Subcutaneous abdominal adipose tissue (tissue), 5 donors: ENCODE results near the gene BUB3.

ENCODE experiments used
- H3K27ac ChIP-seq: one replicate; pipeline ENCODE4 v1.7.0; 2013; ENCODE audit warnings: low read depth, mild to moderate bottlenecking, inconsistent platforms, low read length, moderate library complexity
- H3K27me3 ChIP-seq, 5 donors: one replicate each; pipeline ENCODE4 v1.7.0; 2013; ENCODE audit warnings: low read length in 5 of 5, inconsistent platforms in 1 of 5; ENCODE audit not compliant: control insufficient read depth in 5 of 5, insufficient read depth in 4 of 5
- H3K36me3 ChIP-seq, 5 donors: one replicate each; pipeline ENCODE4 v1.7.0; 2013; ENCODE audit warnings: low read length in 5 of 5; ENCODE audit not compliant: control insufficient read depth in 5 of 5, insufficient read depth in 5 of 5
- H3K4me1 ChIP-seq, 5 donors: one replicate each; pipeline ENCODE4 v1.7.0; 2013; ENCODE audit warnings: low read length in 5 of 5, mild to moderate bottlenecking in 3 of 5, moderate library complexity in 1 of 5; ENCODE audit not compliant: control insufficient read depth in 5 of 5, insufficient read depth in 5 of 5
- H3K4me3 ChIP-seq, 5 donors: one replicate each; pipeline ENCODE4 v1.7.0; 2013; ENCODE audit warnings: low read length in 5 of 5, low read depth in 1 of 5
- H3K9ac ChIP-seq, 5 donors: one replicate each; pipeline ENCODE4 v1.7.0; 2013; ENCODE audit warnings: low read length in 5 of 5, mild to moderate bottlenecking in 4 of 5, moderate library complexity in 3 of 5
- H3K9me3 ChIP-seq, 5 donors: one replicate each; pipeline ENCODE4 v1.7.0; 2013; ENCODE audit warnings: low read length in 5 of 5; ENCODE audit not compliant: control insufficient read depth in 5 of 5
- donor health status: healthy.
- donor health status: healthy.
- donor health status: healthy.
- donor health status: healthy.
- donor health status: healthy.

BUB3 gene

DNA sequence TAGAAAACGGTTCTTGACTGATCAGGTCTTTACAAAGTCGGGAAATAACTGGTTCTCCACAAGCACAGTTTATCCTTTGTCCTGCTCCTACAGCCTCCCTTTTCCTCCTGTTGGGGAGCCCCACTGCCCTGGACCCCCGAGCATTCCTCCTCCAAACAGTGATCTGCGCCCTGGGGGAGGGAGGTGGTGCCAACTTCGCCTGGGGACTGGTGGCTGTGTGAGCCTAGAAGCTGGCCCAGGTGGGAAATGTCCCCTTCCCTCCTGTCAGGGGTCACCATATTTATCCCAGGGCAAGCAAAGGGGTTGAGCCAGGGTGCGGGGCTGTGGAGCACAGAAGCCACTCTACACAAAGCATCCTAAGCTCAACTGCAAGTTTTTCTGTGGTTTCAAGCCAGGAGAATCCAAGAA lies 13.2 kb upstream of the BUB3 start:
- H3K4me3 ChIP-seq = no peak overlapping the region
- no peaks in the 10 kb centered on the region for H3K36me3 ChIP-seq
- no peak overlapping the region for H3K27ac ChIP-seq
- peaks cover 76 to 98% (median 82%) of the 10 kb centered on the region in 5 donors for H3K27me3 ChIP-seq
- H3K4me1 ChIP-seq = peaks cover 0 to 30% (median 28%) of the 10 kb centered on the region in 5 donors
- no peak overlapping the region for H3K9ac ChIP-seq
- no peaks in the 10 kb centered on the region for H3K9me3 ChIP-seq

DNA sequence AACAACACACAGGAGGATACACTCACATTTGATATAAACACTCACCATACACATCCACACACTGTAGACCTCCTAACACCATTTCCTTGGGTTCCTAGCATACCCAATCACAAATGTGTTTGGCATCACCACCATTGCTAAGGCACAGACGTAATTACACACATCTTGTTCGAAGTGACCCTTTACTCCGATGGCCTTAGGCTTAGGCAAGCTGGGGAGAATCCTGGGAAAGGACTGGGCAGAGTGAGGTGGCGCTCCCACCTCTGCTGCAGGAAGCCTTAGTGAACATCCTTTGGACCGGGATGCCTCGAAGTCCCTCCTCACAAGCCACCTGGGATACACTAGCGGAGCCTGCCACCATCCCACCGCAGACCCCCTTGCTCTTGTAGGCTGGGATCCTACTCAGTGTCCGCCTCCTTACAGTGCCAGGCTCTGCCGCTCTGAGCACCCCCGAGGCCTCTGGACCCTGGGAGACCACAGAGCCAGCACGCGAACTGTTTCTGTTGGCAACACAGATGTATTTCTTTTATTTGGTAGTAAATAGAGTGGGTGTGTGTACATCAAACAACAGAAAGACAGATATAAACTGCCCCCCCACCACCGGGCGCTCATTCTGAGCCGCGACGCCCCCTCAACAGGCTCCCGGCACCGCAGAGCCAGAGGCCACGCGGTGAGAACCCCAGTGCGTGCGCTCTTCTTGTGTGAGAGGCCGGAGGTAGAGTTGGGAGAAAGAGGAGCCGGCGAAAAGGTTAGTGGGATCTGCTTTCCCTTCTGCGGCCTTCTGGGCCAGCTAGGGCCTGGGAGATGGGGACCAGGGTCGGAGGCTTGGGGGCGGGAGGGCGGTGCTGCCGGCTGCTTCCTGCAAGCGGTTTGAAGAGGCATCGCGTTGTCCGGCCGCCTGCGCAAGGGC lies 12.2 kb upstream of the BUB3 start:
- H3K27me3 ChIP-seq = peaks cover 68 to 98% (median 84%) of the 10 kb centered on the region in 5 donors
- no peak overlapping the region for H3K4me3 ChIP-seq
- no peaks in the 10 kb centered on the region for H3K9me3 ChIP-seq
- H3K27ac ChIP-seq = no peak overlapping the region
- H3K9ac ChIP-seq = no peak overlapping the region
- H3K4me1 ChIP-seq = peaks cover 0 to 21% (median 20%) of the 10 kb centered on the region in 5 donors
- no peaks in the 10 kb centered on the region for H3K36me3 ChIP-seq

DNA sequence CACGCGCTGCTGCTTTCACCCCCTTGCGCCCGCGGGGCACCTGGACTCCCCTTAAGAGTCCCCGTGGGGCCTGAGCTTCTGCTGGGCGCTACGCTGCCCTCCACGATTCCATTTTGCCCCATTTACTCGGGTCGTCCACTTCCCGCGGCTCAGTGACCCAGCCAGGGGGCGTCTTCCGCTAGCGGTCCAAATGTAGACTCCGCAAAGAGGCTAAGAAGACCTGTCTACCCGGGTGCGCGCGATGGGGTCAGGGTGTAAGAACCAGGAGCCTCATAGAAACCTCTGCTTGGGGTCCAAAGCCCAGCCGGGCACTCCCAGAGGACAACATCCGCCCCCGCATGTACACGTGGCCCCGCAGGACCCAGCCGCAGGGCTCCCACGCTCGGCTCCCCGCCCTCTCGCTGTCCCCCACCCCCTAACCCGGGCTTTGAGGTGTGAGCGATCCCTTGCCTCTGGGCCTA lies 11.5 kb upstream of the BUB3 start:
- Histone ChIP-seq H3K9ac (no peak overlapping the region), H3K9me3 (no peaks in the 10 kb centered on the region), H3K4me1 (peaks cover 0 to 16% (median 13%) of the 10 kb centered on the region in 5 donors), H3K27ac (no peak overlapping the region), H3K4me3 (no peak overlapping the region), H3K36me3 (no peaks in the 10 kb centered on the region), H3K27me3 (peaks cover 70 to 99% (median 84%) of the 10 kb centered on the region in 5 donors)

DNA sequence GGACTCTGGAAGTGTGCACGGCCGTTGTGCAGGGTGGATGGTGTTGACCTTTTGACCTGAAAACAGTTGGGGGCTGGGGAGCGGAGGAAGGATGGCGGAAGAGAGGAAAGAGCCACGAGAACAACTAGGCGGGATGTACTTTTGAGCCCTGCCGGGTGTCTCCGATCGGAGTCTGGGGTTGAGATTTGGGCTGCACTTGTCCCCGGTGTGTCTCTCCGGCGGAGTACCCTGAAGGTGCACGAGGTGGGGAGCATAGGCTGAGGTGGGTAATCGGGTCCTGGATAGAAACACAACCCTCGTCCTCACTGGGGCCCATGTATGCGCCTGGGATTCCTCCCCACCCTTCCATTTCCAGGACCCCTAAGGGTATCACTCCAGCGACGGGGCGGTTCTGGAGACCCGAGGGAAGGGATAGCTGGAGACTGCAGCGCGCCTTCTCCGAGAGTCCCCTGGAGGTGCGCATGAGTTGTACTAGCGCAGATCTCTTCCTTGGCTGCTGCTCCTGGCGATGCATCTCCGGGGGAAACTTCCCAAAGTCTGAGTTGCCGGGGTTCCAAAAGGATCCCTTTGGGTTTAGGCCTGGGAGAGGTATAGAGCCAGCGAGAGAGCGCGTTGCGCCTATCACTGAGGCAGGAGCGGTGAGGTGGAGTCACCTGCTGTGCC lies 10.9 kb upstream of the BUB3 start:
- H3K9ac ChIP-seq = no peak overlapping the region
- no peaks in the 10 kb centered on the region for H3K9me3 ChIP-seq

DNA sequence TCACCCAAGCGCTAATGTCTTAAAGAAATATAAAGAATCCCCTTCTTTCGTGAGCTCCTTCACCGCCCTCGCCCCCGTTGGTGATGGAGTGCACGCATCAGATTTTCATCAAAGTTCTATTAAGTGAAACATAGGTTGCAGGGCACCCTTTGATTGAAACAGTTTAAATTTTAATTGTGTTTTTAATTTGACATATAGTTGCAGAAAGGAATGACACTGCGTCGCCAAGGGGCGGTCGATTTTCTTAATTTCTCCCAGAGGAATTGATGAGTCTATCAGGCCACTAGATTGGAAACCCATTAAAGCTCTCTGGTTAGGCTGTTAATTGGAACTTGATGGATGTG lies 10.4 kb upstream of the BUB3 start:
- H3K4me3 ChIP-seq = no peak overlapping the region
- H3K27me3 ChIP-seq = peaks cover 73 to 98% (median 88%) of the 10 kb centered on the region in 5 donors
- H3K9ac ChIP-seq = no peak overlapping the region
- no peaks in the 10 kb centered on the region for H3K9me3 ChIP-seq
- no peak overlapping the region for H3K27ac ChIP-seq
- no peaks in the 10 kb centered on the region for H3K36me3 ChIP-seq
- H3K4me1 ChIP-seq = peaks cover 0 to 25% (median 18%) of the 10 kb centered on the region in 5 donors

More for the DNA sequence above, 10.9 kb upstream of the BUB3 start:
- H3K27ac ChIP-seq = no peak overlapping the region
- peaks cover 73 to 98% (median 84%) of the 10 kb centered on the region in 5 donors for H3K27me3 ChIP-seq
- H3K4me1 ChIP-seq = peaks cover 0 to 20% (median 14%) of the 10 kb centered on the region in 5 donors
- H3K36me3 ChIP-seq = no peaks in the 10 kb centered on the region
- no peak overlapping the region for H3K4me3 ChIP-seq

DNA sequence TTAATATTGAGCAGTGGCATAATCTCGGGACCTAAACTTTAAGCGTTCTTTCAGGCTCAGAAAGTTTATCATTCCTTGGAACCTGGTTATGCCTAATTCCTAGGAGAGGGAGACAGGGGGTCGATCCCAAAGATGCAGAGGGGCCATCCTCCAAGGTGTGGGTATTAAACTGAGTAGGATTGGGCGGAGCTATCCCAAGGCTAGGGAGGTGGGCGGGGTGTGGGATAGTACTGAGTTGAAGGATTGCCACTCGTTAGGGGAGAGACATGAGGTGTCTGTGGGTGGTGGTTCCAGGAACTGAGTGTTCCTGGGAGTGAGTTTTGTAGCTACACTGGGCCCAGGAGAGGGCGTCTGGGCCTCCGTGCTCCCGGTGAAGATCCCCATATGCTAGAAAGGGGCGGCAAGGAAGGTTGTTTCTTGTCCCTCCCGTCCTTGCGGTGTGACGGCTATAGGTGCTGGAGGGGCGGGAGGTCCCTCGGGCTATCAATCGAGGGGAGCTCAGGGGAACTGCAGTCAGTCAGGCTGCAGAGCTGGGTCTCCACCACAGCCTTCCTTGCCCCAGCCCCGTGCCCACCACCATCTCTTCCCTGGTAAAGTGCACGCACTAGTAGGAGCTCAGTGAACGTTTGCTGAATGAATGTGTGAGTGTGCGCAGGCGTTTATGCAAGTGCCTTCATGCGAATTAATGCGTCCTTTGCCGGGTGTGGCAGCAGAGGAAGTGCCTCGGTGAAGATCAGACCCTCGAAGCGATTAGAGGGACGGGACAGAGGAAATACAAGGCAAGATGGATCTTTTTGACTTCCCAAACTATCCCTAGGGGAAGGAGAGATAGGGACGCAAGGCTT lies 9.3 kb upstream of the BUB3 start:
- H3K27ac ChIP-seq = no peak overlapping the region

DNA sequence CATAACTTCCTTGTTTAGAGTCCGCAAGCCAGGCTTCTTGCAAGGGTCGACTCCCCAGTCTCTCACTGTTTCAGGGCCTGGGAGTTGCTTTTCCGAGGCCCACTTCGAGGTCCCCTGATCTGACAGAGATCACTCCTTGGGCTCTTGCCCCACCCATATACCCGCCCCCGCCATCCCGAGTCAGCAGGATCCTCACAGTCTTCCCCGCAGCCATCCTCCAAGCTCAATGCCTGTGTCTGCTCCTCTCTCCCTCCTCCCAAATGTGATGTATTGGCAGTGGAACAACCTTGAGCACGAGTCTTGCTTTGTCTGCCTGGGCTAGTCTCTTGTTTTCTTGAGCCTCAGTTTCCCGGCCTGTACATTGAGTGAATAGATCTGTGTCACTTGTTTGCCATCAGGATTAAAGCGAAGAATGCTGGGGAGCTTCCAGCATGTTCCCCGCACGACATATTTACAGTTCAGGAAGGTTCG lies 8.6 kb upstream of the BUB3 start:
- no peaks in the 10 kb centered on the region for H3K36me3 ChIP-seq
- H3K4me1 ChIP-seq = peaks cover 0 to 35% (median 30%) of the 10 kb centered on the region in 5 donors
- H3K9me3 ChIP-seq = no peaks in the 10 kb centered on the region
- H3K9ac ChIP-seq = no peak overlapping the region
- no peak overlapping the region for H3K27ac ChIP-seq
- no peak overlapping the region for H3K4me3 ChIP-seq
- peaks cover 75 to 98% (median 90%) of the 10 kb centered on the region in 5 donors for H3K27me3 ChIP-seq

More for the DNA sequence above, 9.3 kb upstream of the BUB3 start:
- Histone ChIP-seq H3K4me3 (no peak overlapping the region), H3K4me1 (peaks cover 0 to 28% (median 24%) of the 10 kb centered on the region in 5 donors), H3K27me3 (peaks cover 74 to 98% (median 91%) of the 10 kb centered on the region in 5 donors), H3K36me3 (no peaks in the 10 kb centered on the region), H3K9ac (no peak overlapping the region), H3K9me3 (no peaks in the 10 kb centered on the region)

DNA sequence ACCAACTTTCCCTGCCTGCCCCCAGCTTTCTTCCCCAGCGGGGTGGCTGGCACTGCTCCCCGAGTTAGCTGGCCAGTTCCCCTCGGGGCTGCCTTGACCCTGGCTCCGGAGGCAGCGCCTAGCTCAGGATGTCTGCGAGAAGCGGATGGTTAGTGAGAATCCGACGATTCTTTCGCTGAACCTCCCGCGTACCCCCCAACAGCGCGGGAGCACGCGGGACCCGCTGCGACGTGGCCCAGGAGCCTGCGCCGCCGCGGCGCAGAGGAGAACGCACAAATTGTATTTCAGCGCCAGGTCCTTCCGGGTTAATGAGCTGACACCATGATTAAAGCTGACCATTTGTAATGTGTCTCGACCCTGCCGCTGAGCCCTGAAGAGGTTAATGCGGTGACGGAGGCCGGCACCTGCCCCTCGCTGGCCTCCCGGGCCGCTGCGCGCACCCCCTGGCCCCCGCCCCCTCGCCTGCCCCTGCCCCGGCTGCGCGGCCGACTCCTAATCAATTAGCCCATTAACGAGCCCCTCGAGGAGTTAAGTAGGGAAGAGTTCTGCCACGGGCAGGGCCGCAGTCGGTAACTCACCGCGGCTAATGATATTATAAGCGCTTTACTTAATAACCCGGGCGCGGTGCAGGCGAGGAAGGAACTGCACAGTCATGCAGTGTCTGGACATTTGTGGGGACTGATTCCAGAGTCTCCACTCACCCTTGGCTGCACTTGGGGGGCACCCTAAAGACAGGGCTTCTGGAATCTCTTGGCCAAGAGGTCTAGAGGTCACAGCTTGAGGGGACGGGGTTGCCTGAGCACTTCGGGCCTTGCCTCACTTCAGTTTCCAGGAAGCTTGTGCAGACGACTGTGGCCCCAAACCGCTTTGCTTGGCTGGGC lies 7.9 kb upstream of the BUB3 start:
- no peaks in the 10 kb centered on the region for H3K9me3 ChIP-seq
- H3K9ac ChIP-seq = no peak overlapping the region
- no peaks in the 10 kb centered on the region for H3K36me3 ChIP-seq
- no peak overlapping the region for H3K27ac ChIP-seq
- H3K4me3 ChIP-seq = no peak overlapping the region
- H3K27me3 ChIP-seq = peaks cover 75 to 98% (median 90%) of the 10 kb centered on the region in 5 donors
- H3K4me1 ChIP-seq = peaks cover 0 to 42% (median 36%) of the 10 kb centered on the region in 5 donors
